Esophagus squamous epithelium (tissue), 4 donors: ENCODE data around the gene RTN4RL2.

Experiments used
- CTCF ChIP-seq, 6 experiments: fragments of 450-650 bp in 4 of 6; fragments of 200-600 bp in 2 of 6; sonication (generic) in 2 of 6; IDR thresholded peaks; one replicate each; pipeline ENCODE4 v1.5.1; 2016 to 2019; ENCODE audit warnings: antibody characterized with exemption in 6 of 6, mild to moderate bottlenecking in 4 of 6, moderate library complexity in 4 of 6
- POLR2A ChIP-seq, 4 donors: fragments of 450-650 bp; IDR thresholded peaks; one replicate each; pipeline ENCODE4 v1.6.1; 2017; ENCODE audit warnings: antibody characterized with exemption in 4 of 4, mild to moderate bottlenecking in 4 of 4, moderate library complexity in 3 of 4

GRCh38 chr11:57481315-57481714 lies 21.0 kb downstream of the RTN4RL2 start:
- no peak for TF ChIP-seq POLR2A (IDR thresholded peaks at IDR 0.05)
- no peak for TF ChIP-seq CTCF (IDR thresholded peaks at IDR 0.05)
